Activated CD4-positive, CD25-positive, alpha-beta regulatory T cell treated with anti-CD3 and anti-CD28 coated beads, Interleukin-2, amount 50 U/mL, for 72 hours (primary cell): Measurements from ENCODE around the gene DTD1.

Experiments used
- DNase-seq: peaks from one replicate; pipeline ENCODE4 v3.0.0; 2021

Gene DTD1

DNA sequence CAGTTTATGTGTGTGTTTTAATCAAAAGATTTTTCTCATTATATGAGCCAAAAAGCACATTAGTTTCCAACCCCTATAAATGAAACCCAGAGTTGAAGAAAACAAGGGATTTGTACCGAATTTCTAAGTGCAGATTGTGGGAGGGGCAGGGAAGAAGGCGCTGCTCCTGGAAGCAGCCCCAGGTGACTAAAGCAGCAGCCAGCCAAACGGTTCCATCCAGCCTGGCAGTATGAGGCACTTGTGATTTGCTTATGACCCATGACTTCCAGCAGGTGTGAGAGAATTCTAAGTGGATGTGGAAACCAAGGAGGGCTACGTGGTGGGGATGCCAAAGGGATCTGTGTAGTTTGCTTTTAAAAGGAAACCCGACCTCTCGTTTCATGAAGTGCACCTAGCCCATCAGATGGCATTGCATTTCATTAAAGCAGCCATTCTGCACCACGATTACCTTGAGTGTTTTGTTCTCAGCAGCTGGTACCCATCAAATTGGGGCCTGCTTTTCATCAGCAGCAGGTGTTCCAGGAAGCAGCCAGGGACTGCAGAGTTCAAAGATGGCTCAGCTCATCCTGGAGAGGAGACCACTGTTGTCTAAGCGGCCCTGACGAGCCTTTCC is 79.1 kb downstream of the DTD1 start:
- no peak for DNase-seq

- no peak for DNase-seq
These were observed 81.6 kb downstream of the DTD1 start for GRCh38 chr20:18669241-18670019.

DNA sequence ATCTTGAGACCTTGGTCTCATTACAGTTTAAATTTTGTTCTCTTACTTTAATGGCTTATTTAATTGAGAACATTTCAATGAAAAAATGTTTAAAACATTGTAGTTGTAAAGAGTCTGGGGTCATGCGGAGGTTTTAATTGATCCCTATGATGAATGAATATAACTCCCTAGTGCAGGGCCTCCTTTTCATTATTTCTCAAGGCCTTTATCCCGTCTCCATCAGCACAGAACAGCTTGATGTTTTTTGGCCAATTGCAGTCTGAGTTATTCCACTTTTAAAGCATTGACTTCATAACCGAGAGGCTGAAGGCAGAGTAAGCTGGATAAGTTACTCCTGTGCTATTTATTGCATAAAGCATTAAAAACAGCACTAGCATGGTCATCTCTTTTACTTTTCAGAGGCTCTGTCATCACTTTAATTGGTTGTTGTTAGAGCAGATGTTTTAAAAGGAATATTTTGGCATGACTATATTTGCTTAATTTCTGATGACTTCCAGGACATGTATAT is 83.4 kb downstream of the DTD1 start:
- no peak for DNase-seq

GRCh38 chr20:18672834-18673233 is 85.0 kb downstream of the DTD1 start:
- no peak for DNase-seq

DNA sequence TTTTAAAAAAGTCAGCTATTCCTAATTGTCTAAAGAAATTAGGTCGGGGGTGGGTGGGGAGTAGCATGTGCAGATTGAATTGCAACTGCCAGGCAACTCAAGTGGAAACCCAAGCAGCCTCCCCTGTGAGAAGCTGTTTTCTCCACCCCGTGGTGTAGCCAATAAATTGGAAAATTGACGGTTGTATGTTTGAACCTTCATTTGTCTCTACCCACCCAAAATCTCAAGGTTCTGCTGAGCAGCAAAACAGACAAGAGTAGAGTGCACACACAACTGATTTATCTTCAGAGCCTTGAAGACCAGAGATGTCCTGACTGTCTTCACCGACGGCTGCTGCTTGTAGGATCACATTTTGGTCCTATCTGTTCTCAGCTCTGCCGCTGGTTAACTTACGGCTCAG is 88.5 kb downstream of the DTD1 start:
- no peak for DNase-seq

DNA sequence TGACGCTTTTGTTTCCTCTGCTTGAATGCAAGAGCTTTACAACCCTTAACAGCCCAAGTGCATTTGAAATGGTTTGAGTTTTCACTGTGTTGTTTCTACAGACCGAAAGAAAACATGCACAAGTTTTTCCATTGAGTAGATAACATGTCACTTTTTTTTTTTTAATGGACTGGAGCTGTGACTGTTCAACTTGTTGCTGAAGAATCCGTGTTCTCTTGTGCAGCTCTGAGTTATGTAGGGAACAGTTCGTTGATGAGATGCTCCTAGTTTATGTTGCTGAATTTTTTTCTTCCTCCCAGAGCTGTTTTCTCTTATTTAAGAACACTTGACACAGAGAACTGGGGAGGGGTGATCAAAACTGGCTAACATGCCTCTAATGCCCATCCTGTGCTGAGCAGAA is 89.3 kb downstream of the DTD1 start:
- no peak for DNase-seq

DNA sequence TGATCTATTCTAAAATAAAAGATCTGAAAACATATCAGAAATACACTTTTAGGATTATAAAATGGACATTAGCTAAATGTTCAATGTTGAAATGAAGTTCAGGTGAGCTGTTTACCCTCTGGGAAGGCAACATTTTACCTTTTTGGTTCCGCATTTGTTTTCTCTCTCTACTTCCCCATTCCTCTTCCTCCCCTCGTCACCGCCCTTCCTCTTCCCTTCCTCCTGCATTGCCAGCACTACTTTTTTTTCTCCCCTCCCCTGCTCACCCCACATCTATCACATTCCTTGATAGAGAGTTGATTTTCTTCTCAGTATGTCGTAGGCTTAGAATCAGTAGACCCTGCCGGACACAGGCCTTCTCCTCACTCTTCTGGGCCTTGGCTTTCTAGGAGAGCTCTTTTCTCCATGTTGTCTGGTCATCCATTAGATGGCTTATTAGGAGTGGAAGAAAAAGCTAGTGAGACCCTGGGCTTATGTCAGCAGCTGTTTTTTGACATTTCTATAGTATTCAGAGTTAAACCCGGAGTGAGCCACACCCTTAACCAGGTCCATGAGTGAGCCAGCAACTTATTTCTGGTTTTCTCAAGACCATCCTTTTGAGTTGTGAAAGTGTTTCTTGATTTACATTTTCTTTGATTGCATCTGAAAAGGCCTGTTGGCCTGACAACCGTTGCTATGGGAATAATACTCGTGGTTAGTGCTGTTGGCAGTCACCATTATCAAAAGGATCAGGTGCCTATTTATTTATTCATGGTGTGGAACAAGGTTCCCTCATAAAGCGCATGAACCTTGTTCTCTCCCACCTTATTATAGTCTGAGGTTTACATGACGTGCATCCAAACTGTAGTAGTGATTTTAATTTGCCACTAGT is 90.9 kb downstream of the DTD1 start:
- no peak for DNase-seq

- DNase-seq, result no peak
These were observed 96.0 kb downstream of the DTD1 start for GRCh38 chr20:18683839-18684238.

- no peak for DNase-seq
These were observed 96.9 kb downstream of the DTD1 start for GRCh38 chr20:18684775-18685174.

DNA sequence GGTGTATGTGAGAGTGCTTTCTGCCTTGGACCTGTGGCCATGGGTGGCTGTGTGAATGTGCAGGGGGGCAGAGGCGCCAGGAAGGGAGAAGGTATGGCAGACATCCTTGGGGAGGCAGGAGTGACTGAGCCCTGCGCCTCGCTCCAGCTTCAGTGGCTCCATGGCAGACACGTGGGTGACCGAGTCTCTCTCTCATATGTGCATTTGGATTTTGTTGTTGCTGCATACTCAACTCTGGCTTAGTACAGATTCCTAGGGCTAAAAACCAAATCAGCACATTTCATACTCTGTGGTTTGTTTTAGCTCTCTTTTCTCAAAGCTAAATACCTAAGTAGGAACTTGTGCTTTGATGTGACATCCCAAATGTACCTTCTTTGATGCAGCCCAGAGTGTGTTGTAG is 97.6 kb downstream of the DTD1 start:
- DNase-seq, result no peak

DNA sequence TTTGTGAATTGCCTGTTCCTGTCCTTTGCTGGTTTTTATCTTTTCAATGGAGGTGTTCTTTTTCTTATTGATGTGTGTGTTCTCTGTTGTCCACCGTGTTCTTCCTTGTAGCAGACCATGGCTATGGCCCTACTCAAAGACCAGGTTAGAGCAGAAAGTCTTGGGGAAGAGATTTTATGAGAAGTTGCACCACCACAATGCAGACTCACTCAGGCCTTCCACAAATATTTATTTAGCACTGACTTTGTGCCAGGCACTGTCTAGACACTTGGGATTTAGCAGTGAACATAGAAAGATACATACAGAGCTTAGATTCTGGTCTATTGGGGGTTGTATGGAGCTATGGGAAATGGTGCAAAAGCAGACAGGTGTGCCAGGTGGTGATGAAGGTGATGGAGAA is 98.8 kb downstream of the DTD1 start:
- DNase-seq, result no peak

- no peak for DNase-seq
These were observed 100.8 kb downstream of the DTD1 start for GRCh38 chr20:18688676-18689075.

DNA sequence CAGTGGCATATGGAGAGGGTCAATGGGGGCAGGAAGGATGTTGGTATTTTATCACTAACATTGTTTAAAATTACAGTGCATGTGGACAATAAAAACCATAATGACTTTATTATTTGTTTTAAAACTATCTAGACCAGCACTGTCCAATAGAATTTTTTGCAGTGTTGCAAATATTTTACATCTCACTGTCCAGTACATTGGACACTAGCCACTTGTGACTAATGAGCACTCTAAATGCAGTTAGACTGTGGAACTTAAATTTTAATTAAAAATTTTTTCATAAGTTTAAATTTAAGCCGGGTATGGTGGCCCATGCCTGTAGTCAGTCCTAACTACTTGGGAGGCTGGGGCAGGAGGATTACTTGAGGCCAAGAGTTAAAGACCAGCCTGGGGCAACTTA is 101.7 kb downstream of the DTD1 start:
- no peak for DNase-seq

DNA sequence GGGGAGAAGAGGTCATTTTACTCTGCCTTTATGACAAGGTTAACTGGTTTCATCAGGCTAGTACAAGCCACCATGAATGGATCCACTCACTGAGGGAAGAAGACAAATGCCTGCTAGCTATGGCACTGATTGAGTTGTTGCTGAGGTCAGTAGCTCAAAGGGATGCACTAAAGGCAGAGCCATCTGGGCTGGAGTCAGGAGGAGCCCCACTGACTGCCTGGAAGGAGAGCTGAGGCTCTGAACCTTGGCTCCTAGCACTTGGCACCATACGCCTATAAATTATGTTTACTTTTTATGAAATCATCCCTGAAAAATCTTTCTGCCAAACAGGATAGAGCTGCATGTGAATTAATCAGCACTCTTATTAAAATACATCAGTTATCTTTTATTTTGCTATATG is 104.6 kb downstream of the DTD1 start:
- DNase-seq, result no peak

DNA sequence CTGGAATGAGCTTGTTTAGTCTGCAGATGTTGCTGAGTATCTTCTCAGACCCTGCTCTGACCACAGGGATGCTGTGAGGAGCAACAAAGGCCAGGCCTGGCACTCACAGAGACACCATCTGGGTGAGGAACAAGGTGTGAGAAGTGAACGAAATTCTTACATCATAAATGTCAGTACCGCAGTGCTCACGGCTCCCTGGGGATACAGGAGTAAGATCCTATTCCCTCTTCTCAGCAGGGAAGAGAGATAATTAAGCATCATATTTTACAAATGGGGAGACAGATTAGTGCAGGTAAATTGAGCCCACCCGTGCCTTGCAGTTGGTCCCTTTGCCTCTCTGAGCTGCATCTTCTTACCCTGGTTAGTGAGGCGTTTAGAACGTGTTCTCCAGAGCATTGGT is 106.2 kb downstream of the DTD1 start:
- DNase-seq, result no peak

DNA sequence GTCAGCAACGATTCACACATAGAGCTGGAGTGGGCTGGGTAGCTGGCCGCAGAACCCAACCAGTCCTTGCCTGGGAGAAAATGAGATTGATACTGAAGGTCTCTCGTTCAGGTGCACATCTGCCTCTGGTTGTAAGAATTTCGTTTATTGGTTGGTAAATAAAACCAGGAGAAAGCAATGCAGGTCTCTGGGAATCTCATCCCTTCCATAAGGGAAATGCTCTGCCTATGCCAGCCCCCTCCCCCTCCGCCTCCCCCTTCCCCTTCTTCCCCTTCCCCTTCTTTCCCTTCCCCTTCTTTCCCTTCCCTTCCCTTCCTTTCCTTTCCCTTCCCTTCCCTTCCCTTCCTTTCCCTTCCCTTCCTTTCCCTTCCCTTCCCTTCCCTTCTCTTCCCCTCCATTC is 107.3 kb downstream of the DTD1 start:
- DNase-seq, result no peak

DNA sequence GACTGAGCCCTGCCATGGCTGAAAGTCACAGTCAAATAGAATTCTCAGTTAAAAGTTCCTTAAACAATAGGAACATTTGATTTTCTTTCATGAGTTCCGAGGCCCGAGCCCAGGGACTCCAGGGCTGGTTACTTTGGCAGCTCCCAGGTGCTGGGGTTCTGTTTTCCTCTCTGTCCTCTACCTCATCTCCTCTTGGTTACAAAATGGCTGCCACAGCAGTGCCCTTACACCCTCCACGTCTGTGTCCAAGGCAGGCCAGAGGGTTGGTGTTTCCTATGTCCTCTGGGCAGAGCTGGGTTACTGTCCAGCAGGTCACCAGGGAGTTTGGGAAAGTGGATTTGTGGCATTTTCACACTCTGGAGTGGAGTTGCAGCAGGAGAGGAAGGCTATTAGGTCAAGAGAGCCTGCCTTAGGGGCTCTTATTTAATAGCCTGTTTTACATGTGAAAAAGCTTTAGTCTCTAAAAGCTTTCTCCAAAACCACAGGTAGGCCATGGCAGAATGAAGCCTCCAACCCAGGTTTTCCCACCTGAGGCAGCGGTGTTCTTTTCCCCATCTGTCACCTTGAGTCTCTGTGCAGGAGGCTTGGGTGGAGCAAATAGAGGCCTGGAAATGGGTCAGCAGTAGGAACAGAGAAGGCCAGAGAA is 111.0 kb downstream of the DTD1 start:
- DNase-seq, result no peak

DNA sequence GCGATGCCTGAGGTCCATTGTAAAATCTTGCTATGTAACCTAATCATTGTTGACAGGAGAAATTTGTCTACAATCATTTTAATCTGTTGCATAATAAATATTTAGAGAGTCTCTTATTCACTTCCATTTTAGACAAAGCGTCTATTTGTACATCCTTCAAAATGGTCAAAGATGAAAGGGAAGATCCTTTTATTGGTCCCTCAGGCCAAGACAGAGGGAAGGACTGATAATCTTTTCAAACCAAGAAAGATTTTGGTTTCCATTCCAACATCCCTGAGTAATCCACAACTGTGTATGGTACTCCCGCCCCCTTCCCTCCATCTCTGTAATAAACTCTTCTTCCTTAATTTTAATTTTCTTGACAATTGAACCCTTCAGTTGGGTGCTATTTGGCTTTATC is 114.1 kb downstream of the DTD1 start:
- no peak for DNase-seq

DNA sequence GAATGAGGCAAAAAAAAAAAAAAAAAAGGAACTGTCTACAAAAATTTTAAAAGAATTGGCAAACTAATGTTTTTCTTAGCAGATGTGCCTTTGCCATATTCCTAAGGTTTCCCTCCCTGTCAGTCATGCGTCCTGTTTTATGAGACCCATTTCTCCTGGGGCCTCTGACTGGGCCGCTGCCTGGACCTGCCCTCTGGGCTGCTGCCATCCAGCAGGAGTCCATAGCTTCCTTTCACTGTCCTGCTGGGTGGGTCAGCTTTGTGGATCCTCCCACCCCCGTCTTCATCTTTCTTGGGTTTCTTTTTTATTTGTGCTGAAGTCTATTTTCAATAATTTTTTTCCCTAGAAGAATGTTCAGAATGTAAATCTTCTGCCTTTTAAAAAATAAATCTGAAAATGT is 114.9 kb downstream of the DTD1 start:
- no peak for DNase-seq

DNA sequence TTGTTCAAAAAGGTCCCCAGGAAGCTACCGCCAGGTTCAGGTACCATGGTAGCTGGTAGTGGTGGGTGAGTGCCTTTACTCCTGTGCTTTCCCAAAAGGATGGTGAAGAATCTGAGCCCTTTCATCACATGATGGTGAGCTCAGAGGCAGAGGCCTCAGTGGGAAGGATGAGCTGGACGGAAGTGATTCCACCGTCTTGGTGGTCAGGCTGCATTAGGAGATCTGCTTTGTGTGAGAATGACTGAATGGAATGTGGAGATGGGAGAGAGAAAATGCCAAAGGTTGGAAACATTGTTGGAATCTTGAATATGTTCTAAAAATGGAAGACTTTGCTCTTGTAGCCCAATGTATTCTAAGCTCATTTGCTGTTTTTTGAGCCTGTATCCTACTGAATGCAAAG is 117.6 kb downstream of the DTD1 start:
- DNase-seq, result no peak

DNA sequence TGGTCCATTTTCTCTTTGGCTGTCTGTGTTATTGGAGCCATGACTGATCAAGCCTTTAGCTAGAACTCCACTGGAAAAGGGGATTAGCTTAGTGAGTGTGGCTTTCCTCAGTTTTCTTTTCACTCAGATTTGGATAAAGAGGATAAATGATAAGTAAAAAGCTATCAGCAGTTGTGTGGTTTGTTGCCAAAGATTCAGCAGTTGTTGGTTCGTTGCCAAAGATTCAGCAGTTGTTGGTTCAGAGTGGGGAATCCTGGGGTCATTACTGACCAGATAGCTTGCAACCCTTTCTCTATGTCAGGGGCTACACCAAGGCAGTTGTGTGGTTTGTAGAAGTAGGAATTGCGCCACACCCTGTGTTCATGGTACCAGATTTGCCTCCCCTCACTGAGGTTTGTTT is 118.1 kb downstream of the DTD1 start:
- DNase-seq, result no peak

- no peak for DNase-seq
These were observed 124.3 kb downstream of the DTD1 start for GRCh38 chr20:18712131-18712530.

GRCh38 chr20:18712882-18713281 is 125.0 kb downstream of the DTD1 start:
- no peak for DNase-seq
